Ovary (tissue), 3 donors: ENCODE data around the gene GIN1.

Experiments
- CTCF ChIP-seq, 3 donors: fragments of 450-650 bp in 2 of 3; fragments of 200-600 bp in 1 of 3; IDR thresholded peaks; one replicate each; pipeline versions ENCODE4 v1.5.1 to v1.8.0; 2016 to 2022; ENCODE audit warnings: antibody characterized with exemption in 3 of 3, mild to moderate bottlenecking in 1 of 3
- POLR2A ChIP-seq: fragments of 450-650 bp; IDR thresholded peaks from one replicate; pipeline ENCODE4 v1.6.1; 2017; ENCODE audit warnings: antibody characterized with exemption, mild to moderate bottlenecking, moderate library complexity
- donor health status: DM: no; HTN: no; CAD: no.

DNA sequence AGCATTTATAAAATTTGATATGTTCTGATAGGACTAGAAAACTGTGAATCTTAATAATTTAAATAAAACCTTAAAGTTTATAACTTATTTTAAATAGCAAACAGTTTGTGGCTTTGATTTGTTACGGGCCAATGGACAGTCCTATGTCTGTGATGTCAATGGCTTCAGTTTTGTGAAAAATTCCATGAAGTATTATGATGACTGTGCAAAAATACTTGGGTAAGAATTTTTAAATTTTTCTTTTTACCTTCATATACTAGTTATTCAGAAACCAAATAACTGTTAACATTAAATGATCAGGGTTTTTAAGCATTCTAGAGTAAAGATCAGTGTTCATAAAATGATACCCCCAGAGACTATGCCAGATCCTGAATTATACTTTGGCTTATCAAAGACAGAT is 31.2 kb upstream of the GIN1 start:
- no peak for TF ChIP-seq CTCF (IDR thresholded peaks at IDR 0.05)
- no peak for TF ChIP-seq POLR2A
